NCI-H1930 (cell line): ENCODE results near the gene NKX2-8.

Source experiments
- DNase-seq, 2 experiments: peaks; one replicate each; lab custom pipeline; 2025; lab: John Stamatoyannopoulos, UW

The NKX2-8 gene

GRCh38 chr14:36582011-36582873 is at the start of gene NKX2-8:
NKX2-8 (minus strand) TSS chr14:36582614; CDS start chr14:36582389, 225 bp downstream.
- DNase-seq = peak in 1 of 2 experiments; percentile 18

DNA sequence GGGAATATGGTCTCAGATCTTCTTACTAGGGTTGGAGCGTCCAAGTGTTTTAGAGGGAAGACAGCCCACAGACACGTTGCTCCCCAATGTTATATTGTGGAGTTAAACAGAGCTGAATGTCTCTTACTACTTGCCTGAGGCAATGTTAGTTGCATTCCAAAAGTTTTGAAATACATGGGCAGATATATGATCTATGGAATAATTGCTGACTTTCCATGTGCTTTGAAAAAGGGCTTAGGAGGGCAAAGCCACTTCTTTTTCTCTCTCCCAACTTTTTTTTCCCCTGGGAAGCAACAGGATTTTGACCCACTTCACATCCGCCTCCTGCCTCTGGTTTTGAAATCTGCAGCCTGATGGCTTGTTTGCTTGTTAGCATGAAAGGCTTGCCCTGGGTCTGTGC is 45.6 kb upstream of the NKX2-8 start:
- no peak for DNase-seq

DNA sequence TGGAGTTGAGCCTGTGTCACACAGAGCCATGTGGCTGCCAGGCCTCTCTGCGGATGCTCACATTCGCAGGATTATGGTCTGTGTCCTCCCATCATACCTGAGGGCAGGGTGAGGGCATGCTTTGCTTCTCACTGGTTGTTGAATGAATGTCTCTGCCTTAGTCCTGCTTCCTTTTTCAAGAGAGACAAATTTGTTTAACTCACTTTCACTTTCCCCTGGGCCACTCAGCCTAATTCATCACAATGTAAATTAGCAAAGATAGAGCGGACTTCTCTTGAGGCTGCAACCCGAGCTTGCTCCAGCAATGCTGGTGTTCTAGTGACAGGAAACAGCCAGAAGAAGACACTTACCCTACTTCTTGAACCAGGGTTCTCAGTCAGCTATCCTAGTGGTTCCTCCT is 43.7 kb upstream of the NKX2-8 start:
- DNase-seq = no peak

- DNase-seq = no peak
Observed at GRCh38 chr14:36625436-36625835, 43.0 kb upstream of the NKX2-8 start.

- no peak for DNase-seq
Observed at GRCh38 chr14:36625014-36625413, 42.6 kb upstream of the NKX2-8 start.

- DNase-seq = no peak
Observed at GRCh38 chr14:36619853-36620252, 37.4 kb upstream of the NKX2-8 start.

DNA sequence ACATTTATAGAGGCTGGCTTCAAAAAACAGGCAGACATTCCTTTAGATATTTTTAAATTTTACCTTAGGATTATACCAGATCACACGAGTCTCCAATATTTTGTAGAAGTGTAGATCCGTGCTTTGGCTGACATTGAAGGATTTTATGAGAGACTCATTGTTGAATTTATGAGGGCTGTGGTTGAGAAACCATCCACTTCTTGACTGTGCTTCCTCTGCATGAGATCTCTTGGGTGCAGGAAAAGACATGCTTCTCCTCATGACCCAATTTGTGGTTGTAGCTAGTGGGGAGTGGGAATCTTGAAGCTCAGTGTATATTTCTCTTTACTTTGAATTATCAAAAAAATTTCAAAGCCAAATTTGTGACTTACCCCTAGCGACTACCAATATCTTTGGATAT is 36.7 kb upstream of the NKX2-8 start:
- no peak for DNase-seq

GRCh38 chr14:36618641-36619040 is 36.2 kb upstream of the NKX2-8 start:
- DNase-seq = no peak

GRCh38 chr14:36617824-36618223 is 35.4 kb upstream of the NKX2-8 start:
- DNase-seq = no peak

- peak in 1 of 2 experiments; percentile 15 for DNase-seq
Observed at GRCh38 chr14:36605506-36605857, 23.1 kb upstream of the NKX2-8 start.

GRCh38 chr14:36604757-36605505 is 22.5 kb upstream of the NKX2-8 start:
- DNase-seq = peak; percentile 68 to 72

- DNase-seq = no peak
Observed at GRCh38 chr14:36600431-36600830, 18.0 kb upstream of the NKX2-8 start.

DNA sequence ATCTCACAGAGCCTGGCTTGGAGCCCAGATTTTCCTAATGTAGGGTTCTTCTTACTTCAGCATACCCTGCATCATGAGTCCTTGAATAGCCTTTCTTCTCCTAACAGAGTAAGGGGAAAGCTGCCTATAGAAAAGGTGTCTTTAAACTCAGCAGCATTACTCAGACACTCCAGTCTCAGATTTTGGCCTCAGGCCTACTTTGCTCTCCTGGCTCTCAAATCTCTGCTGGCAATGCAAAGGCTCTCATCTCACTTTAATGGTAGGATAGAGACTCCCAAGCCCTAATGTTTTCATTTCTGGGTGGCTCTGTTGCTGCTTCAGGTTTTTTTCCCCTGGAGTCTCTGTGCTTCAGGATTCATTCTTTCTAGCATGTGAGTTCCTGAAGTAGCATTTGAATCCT is 9.1 kb upstream of the NKX2-8 start:
- no peak for DNase-seq

DNA sequence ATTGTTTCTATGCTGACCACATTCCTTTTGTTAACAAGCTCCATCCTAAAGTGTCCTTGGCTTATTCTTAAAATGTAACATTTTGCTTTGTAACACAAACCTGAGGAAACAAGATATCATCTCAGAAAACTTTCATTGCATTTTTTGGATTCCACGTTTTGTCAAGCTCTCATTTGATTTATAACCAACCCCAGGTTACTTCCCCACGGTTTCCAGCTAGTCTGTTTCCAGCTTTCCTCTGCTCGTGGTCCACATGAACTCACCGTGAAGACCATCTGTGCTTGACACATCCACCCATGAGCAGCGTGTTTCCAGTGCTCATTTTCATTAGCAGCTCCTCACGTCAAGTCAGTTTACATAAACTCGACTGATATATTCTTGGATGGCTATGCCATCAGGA is 6.4 kb upstream of the NKX2-8 start:
- DNase-seq = no peak

GRCh38 chr14:36588119-36588518 is 5.7 kb upstream of the NKX2-8 start:
- DNase-seq = no peak

GRCh38 chr14:36585100-36585499 is 2.7 kb upstream of the NKX2-8 start:
- no peak for DNase-seq

GRCh38 chr14:36583893-36584811 is 1.7 kb upstream of the NKX2-8 start:
- DNase-seq = no peak

GRCh38 chr14:36583242-36583892 is 953 bp upstream of the NKX2-8 start:
- DNase-seq = no peak

DNA sequence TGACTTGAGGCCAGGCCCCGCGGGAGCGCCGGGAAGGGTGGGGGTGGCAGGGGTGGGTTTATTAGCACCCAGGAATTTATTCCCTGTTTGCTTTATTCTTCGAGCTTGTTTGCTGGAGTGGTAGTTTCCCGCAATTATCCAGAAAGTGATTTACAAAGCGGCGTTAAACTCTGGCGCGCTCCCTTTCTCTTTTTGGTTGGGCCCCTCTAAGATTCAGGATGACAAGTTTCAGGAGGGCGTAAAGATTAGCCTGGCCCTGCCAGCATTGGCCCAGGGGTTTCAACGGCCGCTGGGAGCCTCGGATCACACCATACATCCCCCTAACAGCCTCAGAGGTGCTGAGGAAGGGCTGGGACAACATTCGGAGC is 444 bp upstream of the NKX2-8 start:
- no peak for DNase-seq

DNA sequence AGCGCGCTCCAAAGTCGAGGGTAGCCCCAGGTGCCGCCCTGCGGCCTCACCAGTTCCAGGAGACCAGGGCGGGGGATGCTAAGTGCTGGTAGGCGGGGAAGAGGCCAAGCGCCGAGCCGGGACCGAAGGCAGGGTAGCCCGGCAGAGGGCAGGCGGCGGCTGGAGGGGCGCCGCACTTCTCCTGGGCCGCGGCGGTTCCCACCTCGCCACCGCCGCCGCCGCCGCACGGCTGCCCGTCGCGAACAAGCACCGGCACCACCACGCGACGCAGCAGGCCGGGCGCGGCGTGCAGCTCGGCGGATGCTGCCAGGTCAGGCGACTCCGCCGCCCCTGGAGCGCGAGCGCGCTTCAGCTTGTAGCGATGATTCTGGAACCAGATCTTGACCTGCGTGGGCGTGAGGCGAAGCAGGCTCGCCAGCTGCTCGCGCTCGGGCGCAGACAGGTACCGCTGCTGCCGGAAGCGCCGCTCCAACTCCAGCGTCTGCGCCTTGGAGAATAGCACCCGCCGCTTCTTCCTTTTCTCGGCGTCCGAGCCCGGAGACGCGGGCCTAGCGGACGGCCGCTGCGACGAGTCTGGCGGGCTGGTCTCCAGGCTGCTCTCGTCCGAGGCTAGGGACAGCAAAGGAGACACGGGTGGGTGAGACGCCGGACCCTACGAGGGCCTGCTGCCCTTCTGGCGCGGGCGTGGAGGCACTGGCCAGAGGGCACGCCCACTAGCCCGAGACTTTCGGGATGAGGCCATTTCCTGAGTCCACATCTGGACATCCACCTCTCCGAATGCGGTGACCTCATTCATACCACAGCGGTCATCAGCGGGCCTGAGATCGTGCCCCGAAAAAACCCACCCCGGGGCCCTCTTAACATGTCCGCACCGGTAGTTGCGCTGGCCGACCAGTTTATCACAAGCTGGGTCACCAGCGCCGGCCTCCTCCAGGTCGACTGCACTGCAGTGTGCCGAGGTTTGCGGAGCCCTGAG is 1.3 kb downstream of the NKX2-8 start:
- peak; percentile 31 to 44 for DNase-seq
